ENCODE results near the gene ZEB1. TPM values are rescaled to one million over a fixed set of nuclear protein-coding genes. Genes with fewer than 3 reads are reported as not detected.
"Not testable (repeated sequence)": the region's sequence is repeated elsewhere in the genome, so short reads cannot be mapped to it uniquely, and the experiment has no call there.

ZEB1 gene
- total and polyA plus RNA-seq, 7 donors: 5.5 to 255 (median 215) TPM

GRCh38 chr10:31421322-31421721, 102.3 kb downstream of the ZEB1 start:
- Histone ChIP-seq H3K27me3 (no peaks in the 10 kb centered on the region), H3K4me3 (no peak overlapping the region), H3K4me1 (peaks cover 0 to 55% (median 38%) of the 10 kb centered on the region in 4 donors), H3K9me3 (no peaks in the 10 kb centered on the region), H3K27ac (no peak overlapping the region), H3K36me3 (no peaks in the 10 kb centered on the region)
- TF ChIP-seq, protein P1, sequence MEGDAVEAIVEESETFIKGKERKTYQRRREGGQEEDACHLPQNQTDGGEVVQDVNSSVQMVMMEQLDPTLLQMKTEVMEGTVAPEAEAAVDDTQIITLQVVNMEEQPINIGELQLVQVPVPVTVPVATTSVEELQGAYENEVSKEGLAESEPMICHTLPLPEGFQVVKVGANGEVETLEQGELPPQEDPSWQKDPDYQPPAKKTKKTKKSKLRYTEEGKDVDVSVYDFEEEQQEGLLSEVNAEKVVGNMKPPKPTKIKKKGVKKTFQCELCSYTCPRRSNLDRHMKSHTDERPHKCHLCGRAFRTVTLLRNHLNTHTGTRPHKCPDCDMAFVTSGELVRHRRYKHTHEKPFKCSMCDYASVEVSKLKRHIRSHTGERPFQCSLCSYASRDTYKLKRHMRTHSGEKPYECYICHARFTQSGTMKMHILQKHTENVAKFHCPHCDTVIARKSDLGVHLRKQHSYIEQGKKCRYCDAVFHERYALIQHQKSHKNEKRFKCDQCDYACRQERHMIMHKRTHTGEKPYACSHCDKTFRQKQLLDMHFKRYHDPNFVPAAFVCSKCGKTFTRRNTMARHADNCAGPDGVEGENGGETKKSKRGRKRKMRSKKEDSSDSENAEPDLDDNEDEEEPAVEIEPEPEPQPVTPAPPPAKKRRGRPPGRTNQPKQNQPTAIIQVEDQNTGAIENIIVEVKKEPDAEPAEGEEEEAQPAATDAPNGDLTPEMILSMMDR (IDR thresholded peaks at IDR 0.05): no peak
- TF ChIP-seq EP300 (IDR thresholded peaks at IDR 0.05) (no peak), POLR2AphosphoS5 (IDR thresholded peaks at IDR 0.05) (no peak), POLR2A (IDR thresholded peaks at IDR 0.05) (no peak)
- 84 to 90% methylated on average over 1 of the region's 1 CpG for WGBS, 2 donors
- DNase-seq: no peak
- intact Hi-C loops (cut with DNase I): no loop called here

- Histone ChIP-seq H3K4me1 (peaks cover 0 to 58% (median 42%) of the 10 kb centered on the region in 4 donors), H3K27ac (no peak overlapping the region), H3K9me3 (no peaks in the 10 kb centered on the region), H3K27me3 (no peaks in the 10 kb centered on the region), H3K36me3 (no peaks in the 10 kb centered on the region), H3K4me3 (no peak overlapping the region)
- intact Hi-C loops (cut with DNase I): no loop called here
- WGBS, 2 donors: 98 to 99% methylated on average over 2 of the region's 2 CpGs
- TF ChIP-seq POLR2AphosphoS5 (IDR thresholded peaks at IDR 0.05): no peak
- no peak for TF ChIP-seq POLR2A (IDR thresholded peaks at IDR 0.05)
- TF ChIP-seq, protein P1 (IDR thresholded peaks at IDR 0.05): no peak
- TF ChIP-seq EP300 (IDR thresholded peaks at IDR 0.05): no peak
- no peak for DNase-seq
Observed at GRCh38 chr10:31422634-31423033, 103.6 kb downstream of the ZEB1 start.

DNA sequence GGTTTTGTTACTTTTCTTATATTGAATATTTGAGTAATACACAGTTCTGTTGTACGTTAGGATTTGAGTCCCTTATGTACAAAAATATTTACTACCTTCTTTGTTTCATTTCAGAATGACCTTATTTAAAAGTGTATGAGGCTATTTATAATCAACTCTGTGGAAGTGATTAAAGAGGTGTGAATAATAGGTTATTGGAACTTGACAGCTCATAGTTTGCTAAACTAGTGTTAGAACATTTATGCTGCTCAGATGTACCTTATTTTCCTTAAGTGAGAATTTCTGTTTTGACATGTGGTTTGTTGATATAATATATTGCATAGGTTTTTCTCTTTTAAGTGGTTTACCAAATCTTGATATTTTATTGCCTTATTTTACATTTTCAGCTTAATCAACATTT, 105.5 kb downstream of the ZEB1 start:
- H3K9me3 ChIP-seq: no peaks in the 10 kb centered on the region
- H3K36me3 ChIP-seq: no peaks in the 10 kb centered on the region
- no peak overlapping the region for H3K27ac ChIP-seq
- H3K4me1 ChIP-seq: peaks cover 0 to 57% (median 38%) of the 10 kb centered on the region in 4 donors
- H3K4me3 ChIP-seq: no peak overlapping the region
- no peak for TF ChIP-seq EP300 (IDR thresholded peaks at IDR 0.05)
- no peak for TF ChIP-seq POLR2A (IDR thresholded peaks at IDR 0.05)
- TF ChIP-seq, protein P1 (IDR thresholded peaks at IDR 0.05): no peak
- TF ChIP-seq POLR2AphosphoS5 (IDR thresholded peaks at IDR 0.05): no peak
- 70 to 88% methylated on average over 1 of the region's 1 CpG for WGBS, 2 donors
- intact Hi-C loops (cut with DNase I): no loop called here
- no peaks in the 10 kb centered on the region for H3K27me3 ChIP-seq
- no peak for DNase-seq

GRCh38 chr10:31426401-31426800, 107.4 kb downstream of the ZEB1 start:
- peak overlapping the region in 3 of 4 donors; percentile 22 to 45 (median 45) for H3K27ac ChIP-seq
- intact Hi-C loops (cut with DNase I): no loop called here
- WGBS, 2 donors: 53 to 73% methylated on average over 3 of the region's 3 CpGs

DNA sequence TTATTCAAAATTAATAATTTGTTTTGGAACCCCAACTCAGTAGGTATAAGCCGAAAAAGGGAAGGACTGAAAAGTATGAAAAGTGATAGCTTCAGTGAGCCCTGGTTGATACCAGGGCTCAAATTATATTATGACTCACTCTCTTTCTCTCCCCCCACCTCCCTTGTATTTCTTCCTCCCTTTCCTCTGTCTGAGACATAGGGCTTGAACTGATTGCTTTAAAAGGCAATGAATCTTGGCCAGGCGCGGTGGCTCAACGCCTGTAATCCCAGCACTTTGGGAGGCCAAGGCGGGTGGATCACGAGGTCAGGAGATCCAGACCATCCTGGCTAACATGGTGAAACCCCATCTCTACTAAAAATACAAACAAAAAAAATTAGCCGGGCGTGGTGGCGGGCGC, 108.3 kb downstream of the ZEB1 start:
- H3K9me3 ChIP-seq; DNase-seq; H3K36me3 ChIP-seq; H3K4me3 ChIP-seq; H3K27me3 ChIP-seq; intact Hi-C loops (cut with DNase I): not testable (repeated sequence)
- WGBS, 2 donors: 89 to 92% methylated on average over 10 of the region's 10 CpGs
- peaks cover 0 to 49% (median 21%) of the 10 kb centered on the region in 4 donors for H3K4me1 ChIP-seq
- peak overlapping the region in 1 of 4 donors; percentile 21 for H3K27ac ChIP-seq

More at GRCh38 chr10:31426401-31426800, 107.4 kb downstream of the ZEB1 start:
- Histone ChIP-seq H3K4me3 (no peak overlapping the region), H3K4me1 (peaks cover 0 to 48% (median 25%) of the 10 kb centered on the region in 4 donors), H3K9me3 (no peaks in the 10 kb centered on the region), H3K36me3 (no peaks in the 10 kb centered on the region), H3K27me3 (no peaks in the 10 kb centered on the region)
- TF ChIP-seq POLR2A (IDR thresholded peaks at IDR 0.05): no peak
- no peak for DNase-seq

DNA sequence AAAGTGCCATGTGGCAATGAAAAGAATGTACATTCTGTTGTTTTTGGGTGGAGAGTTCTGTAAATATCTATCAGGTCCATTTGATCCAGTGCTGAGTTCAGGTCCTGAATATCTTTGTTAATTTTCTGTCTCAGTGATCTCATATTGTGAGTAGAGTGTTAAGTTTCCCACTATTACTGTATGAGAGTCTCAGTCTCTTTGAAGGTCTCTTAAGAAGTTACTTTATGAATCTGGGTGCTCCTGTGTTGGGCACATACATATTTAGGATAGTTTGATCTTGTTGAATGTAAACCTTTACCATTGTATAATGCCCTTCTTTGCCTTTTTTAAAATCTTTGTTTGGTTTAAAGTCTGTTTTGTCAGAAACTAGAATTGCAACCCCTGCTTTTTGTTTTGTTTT, 109.5 kb downstream of the ZEB1 start:
- H3K4me3 ChIP-seq; H3K27me3 ChIP-seq; intact Hi-C loops (cut with DNase I); DNase-seq; H3K9me3 ChIP-seq; H3K36me3 ChIP-seq; H3K27ac ChIP-seq: not testable (repeated sequence)
- peaks cover 0 to 49% (median 21%) of the 10 kb centered on the region in 4 donors for H3K4me1 ChIP-seq

Measured in sigmoid colon (tissue), 7 donors.